Activated T-cell treated with anti-CD3 and anti-CD28 coated beads, Interleukin-2, amount 50 U/mL, for 1 hour (primary cell): ENCODE results near the gene MYO3A.

Experiments used
- DNase-seq: peaks from one replicate; pipeline ENCODE4 v3.0.0-alpha.2; 2020

MYO3A gene

DNA sequence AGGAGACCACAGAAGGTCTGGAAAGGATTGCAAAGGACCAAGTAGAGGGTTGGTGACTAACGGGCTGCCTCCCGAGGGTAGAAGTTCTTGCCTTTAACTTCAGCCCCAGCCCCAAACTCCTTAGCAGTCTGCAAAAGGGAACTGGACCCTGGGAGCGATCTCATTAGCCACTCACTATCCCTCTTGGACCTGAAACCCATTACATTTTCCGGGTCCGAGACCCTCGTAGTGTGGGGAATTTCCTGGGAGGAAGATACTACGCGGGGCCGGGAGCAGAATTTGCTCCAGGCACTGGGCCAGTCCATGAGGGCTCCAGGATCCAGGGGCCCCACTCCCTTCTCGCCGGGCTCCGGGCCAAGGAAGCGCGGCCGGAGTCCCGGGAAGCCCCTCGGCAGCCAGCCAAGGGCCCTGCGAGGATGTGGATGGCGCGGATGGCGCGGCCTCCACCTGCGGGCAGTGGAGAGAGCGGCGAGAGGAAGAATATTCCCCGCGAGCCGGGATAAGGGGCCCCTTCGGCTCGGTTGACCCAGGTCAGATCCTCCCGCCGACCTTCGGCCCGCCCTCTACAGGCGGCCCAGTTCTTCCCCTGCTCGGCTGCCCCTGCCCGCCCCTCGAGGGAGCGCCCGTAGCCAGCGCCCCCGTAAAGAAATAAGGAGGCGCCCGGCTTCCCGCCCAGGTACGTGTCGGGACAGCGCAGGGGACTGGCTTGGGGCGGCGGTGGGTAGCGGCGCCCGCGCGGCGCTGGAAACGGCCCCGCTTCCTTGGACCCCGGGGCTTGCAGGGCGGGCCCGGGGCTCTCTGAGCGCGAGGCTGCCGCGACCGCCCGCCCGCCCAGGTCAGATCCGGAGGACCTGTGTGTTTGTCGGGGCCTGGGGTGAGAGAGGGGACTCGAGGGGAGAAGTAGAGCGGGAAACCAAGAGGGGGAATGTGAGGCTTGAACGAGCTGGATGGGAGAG, at the start of gene MYO3A:
MYO3A (plus strand) TSS at position 577 of the 956 bp plus-strand sequence. CDS start 17,882 bp downstream, outside the sequence.
- no peak for DNase-seq

DNA sequence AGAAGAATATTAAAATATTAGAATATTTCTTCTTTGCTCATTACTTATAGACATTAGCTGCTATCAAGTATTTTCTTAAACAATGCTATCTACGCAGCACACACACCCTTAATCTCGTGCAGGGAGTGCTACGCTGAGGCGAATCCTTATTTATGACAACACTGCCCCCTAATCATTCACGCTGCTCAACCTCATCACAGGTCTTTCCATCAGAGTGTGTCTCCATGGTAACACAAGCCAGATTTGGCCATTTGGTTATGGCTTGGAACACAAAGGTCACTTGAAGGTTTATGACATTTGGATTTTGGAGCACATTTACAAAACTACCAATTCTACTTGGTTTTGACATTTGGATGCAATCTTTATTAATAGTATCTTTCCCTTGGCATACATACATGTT, 45.4 kb upstream of the MYO3A start:
- DNase-seq, result no peak

DNA sequence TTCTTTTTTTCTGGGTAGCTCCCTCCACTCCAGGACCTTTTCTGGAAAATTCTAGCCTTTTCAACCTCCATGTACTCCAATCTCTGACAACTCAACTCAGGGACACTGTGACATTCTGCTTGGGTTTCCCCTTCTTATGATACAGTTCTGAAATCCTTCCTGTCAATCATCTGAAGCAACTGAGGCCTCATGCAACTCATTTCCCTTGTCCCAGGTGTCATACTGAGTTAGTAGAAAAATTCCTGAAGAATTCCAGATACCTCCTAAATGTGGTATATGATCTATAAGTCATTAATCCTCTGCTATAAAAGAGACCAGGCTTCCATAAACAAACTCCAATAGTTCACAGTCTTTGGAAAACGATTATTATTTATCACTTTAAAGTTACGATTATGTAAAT, 43.0 kb upstream of the MYO3A start:
- no peak for DNase-seq

DNA sequence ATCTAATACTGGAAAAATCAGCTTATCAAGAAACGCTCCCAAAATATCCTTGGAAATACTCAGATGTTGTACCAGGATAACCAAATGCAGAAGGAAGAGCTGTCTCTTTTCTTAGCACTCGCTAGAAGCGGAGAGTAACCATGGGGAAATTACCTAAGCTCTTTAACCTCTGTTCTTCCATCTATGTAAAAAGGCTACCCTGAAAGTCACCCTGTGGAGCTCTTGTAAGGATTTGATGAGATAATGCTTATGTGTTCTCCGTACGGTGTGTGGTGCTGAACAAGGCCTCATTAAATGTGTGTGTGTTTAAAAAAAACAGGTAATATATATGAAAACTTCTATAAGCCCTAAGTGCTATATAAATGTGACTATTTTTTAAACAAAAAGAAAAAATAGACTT, 38.2 kb upstream of the MYO3A start:
- DNase-seq, result no peak

DNA sequence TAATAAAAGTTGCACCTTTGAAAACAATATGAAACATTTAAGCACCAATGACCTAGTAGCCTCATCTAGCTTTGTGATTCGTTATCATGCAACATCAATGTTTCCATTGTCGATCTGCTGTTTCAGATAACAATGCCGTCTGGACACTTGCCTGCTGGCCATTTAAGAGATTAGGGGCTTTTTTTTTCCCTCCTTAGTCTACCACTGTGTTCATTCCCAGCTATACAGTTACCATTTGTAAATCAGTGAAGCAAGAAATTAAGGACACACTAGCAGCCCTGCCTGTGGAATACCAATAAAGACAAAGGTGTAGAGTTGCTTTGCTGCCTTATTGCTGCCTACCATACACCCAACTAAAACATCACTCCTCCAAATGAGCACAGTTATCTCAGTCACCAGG, 37.6 kb upstream of the MYO3A start:
- no peak for DNase-seq

DNA sequence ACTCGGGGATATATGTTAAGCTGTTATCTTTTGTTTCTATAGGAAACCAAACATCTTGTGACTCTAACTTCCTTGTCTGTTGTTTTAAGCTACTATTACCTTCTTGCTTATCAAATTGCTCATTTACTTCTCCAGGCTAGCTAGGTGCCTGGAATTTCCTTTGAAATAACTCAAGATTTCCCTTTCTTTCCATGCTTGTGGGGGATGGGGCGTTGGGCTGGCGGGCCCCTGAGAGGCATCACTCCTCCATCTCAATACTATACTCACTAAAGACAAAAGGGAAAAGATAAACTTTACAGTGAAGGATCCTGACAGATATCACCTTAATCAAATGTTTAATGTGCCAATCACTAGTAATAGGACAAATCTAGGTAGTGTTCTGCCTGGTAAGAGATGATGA, 34.7 kb upstream of the MYO3A start:
- no peak for DNase-seq

- DNase-seq, result no peak
Observed at GRCh38 chr10:25901199-25901598, 32.8 kb upstream of the MYO3A start.

- no peak for DNase-seq
Observed at GRCh38 chr10:25902002-25902401, 32.0 kb upstream of the MYO3A start.

- no peak for DNase-seq
Observed at GRCh38 chr10:25907261-25907660, 26.8 kb upstream of the MYO3A start.

- DNase-seq, result no peak
Observed at GRCh38 chr10:25912866-25913265, 21.2 kb upstream of the MYO3A start.

- no peak for DNase-seq
Observed at GRCh38 chr10:25914776-25915175, 19.3 kb upstream of the MYO3A start.

DNA sequence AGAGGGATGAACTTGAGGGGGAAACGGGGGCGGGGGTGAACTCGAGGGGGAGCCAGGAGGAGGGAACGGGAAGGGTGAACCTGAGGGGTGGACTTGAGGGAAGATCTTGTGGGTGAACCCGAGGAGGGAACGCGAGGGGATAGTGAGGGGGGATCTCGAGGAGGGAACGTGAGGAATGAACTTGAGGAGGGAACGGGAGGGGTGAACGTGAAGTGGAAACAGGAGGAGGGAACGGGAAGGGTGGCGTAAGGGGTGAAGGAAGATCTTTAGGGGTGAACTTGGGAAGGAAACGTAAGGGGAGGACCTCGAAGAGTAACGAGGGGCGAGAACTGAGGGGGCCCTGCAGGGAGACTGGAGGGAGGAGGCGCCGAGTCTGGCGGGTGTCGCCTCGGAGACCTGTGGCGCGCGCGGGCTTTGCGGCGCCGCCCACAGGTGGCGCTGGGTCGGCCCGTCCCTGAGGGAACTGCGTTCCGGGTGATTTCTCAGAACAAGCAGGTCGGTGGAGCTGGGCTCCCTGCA, 651 bp downstream of the MYO3A start:
- no peak for DNase-seq

DNA sequence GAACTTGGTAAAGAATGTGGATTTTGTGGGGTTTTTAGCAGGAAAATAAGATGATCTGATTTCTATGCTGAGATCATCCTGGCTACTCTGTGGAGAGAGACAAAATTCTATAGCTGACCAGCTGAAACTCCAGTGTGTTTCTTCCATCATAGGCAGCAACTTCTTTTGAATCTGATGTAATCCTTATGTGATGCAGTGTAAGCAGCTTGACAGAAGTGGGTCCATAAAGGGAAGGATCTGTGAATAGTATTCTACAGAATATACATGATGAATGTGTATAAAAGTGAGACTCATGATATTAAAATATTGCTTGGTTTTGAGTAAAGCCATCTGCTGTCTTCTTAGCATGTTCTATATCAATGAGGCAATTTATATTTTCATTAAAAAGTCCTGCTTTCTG, 4.4 kb downstream of the MYO3A start:
- no peak for DNase-seq

GRCh38 chr10:25944771-25945170, 10.7 kb downstream of the MYO3A start:
- DNase-seq, result no peak

DNA sequence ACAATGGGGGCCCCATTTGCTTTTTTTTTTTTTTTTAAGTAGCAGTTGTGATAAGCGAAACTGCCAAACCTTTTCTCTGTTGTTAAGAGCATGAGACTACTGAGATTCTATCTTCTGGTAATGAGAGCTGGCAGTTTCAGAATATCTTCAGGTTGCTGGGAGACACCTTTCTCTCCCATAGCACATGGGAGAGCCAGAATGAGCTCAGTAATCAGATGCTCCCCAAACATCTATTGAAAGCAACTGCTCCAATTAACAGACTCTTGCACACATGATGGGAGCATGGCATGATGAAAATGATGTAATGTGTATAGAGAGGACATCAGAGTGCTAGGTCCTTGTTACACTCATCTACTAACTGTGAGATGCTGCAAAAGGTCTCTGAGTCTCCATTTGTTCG, 18.8 kb downstream of the MYO3A start:
- DNase-seq, result no peak

GRCh38 chr10:25954851-25955250, 20.8 kb downstream of the MYO3A start:
- no peak for DNase-seq

- no peak for DNase-seq
Observed at GRCh38 chr10:25959540-25960232, 25.7 kb downstream of the MYO3A start.

DNA sequence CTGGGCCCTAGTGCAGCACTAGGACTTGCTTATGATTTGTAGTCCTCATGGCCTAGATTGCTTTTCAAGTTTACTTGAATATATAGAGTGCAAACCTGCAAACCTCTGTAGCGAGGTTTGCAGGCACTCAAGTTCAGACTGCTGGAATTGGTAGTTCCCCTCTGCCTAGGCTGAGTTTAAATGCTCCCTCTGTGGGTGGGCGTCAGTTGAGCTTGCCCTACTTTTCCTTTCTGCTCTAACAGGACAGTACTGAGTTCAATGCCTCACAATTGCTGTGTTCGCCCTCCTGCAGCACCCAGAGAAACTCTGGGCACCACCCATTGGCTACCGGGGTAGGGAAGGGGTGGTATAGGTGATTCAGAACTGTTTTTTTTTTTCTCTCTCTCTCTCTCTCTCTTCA, 31.6 kb downstream of the MYO3A start:
- no peak for DNase-seq

- DNase-seq, result no peak
Observed at GRCh38 chr10:25966844-25967243, 32.8 kb downstream of the MYO3A start.

DNA sequence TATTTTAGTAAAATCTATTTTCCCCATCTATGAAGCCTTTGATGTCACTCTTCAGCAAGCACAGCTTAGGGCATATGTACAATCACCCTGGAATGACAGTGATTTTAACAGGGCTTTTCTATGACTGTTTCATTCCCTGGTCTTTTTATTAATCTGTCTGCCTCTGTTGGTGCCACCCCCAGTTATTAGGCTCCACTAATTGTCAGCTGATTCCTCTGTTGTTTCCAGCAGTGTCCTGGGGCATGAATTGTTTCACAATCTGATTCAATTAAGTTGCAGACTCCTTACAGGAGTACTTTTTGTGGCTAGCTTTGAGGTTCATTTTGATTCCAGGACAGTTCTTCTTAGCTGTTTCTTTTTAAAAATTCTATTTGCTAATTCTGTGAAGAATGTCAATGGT, 38.6 kb downstream of the MYO3A start:
- no peak for DNase-seq

DNA sequence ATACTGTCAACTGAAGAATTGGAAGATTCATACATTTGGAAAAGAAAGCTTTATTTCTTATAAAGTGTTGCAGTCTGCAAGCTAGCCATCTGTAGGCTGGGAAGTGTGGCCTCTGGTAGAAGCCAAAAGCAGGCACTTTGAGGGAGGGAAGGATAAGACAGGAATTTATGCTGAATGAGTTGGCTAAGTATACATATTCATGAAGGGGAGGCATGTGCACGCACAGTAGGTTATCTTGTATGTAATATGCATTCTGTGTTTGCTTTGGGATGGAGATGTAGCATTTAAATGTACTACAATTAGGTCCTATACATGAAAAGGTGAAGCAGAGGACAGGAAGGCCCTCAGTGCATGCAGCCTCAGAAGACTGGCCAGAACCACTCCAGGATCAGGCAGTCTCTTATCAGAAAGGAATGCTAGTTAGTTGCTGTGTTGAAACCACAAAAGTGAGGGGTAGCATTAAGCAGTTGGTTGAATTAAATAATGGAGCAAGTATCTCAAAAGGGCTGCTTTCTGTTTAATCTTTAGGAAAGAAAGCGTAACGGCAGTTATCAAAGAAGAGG, 40.9 kb downstream of the MYO3A start:
- no peak for DNase-seq

- DNase-seq, result no peak
Observed at GRCh38 chr10:25978771-25979170, 44.7 kb downstream of the MYO3A start.

DNA sequence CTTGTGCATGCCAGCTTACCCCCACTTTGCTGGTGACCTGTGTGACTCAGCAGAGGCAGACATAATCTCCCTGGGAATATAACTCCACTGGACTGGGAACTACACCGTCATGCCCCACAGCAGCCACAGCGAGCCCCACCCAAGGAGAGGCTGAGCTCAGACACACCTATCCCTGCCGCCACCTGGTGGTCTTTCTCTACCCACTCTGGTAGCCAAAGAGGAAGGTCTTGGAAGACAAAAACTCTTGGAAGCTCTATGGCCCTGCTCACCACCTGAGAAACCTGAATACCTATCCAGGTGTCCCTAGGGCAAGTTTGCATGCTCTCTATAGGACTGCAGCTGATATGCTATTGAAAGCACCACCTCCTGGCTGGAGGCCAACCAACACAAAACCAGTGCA, 48.1 kb downstream of the MYO3A start:
- DNase-seq, result no peak

DNA sequence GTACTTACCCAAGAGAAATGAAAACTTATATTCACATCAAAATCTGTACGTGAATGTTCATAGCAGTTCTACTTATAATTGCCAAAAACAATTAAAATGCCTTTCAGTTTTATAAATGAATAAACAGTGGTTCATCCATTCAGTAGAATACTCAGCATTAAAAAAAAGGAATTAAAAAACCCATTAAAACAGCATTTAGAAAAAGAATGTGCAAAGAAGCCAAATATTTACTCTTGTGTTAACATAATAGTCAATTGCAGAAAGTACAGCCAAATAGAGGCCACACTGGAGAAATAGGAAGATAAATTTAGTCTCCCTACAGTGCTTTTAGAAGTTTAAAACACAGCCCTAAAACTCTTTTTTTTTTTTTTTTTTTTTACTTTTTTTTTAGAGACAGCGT, 54.6 kb downstream of the MYO3A start:
- no peak for DNase-seq
